H1 (cell line): Measurements from ENCODE around the gene SMARCAL1. TPM values are rescaled to one million over a fixed set of nuclear protein-coding genes. Genes with fewer than 3 reads are reported as not detected.

ENCODE experiments used
- CTCF ChIP-seq, 3 experiments: IDR thresholded peaks; 1 replicate in 2 of 3; 2 replicates in 1 of 3; pipeline versions ENCODE4 v1.5.1 to v1.6.1; 2011; ENCODE audit warnings: low read length in 3 of 3, mild to moderate bottlenecking in 3 of 3, inconsistent platforms in 2 of 3, low read depth in 1 of 3, moderate library complexity in 1 of 3; ENCODE audit not compliant: insufficient read depth in 1 of 3; ENCODE audit errors: control extremely low read depth in 1 of 3
- RAD21 ChIP-seq, 2 experiments: IDR thresholded peaks in 1 of 2; conservative IDR thresholded peaks in 1 of 2; 2 replicates each; pipeline ENCODE4 v1.6.1; 2011; ENCODE audit warnings: low read depth in 2 of 2, low read length in 2 of 2, improper control_type of control experiment in 1 of 2, inconsistent platforms in 1 of 2, mild to moderate bottlenecking in 1 of 2, moderate library complexity in 1 of 2
- polyA plus RNA-seq, 7 experiments: library from polyadenylated mRNA; depleted of rRNA in 3 of 7; stranded (reverse) in 5 of 7; unstranded in 2 of 7; fragments of >200 nt in 5 of 7; fragments of 200-250 nt in 2 of 7; gene quantifications; 1 replicate in 5 of 7; 2 replicates in 1 of 7; 4 replicates in 1 of 7; pipeline versions ENCODE4 v1.2.1 to v1.2.3, GENCODE V29; 2011 to 2013; ENCODE audit warnings: missing spikeins in 2 of 7, mixed read lengths in 2 of 7
- total RNA-seq: library from RNA; stranded (reverse); fragmentation: NEBNext Ultra II Directional; extraction: Animal tissue kit (Norgen Biotek cat#: 25700); gene quantifications from 2 replicates; pipeline ENCODE4 v1.2.1, GENCODE V29; 2021

The SMARCAL1 gene
- total and polyA plus RNA-seq, 2 of the 8 experiments (the other 6 are each of a cell fraction or from before 2014, with no cell fraction given), result 17.6 to 17.9 TPM

- TF ChIP-seq CTCF (IDR thresholded peaks at IDR 0.05; ENCODE audit: control extremely low read depth in 1 of 3, insufficient read depth in 1 of 3, low read depth in 1 of 3, low read length in 3 of 3) (no peak), RAD21 (IDR thresholded peaks at IDR 0.05 in 1 of 2, conservative IDR thresholded peaks at IDR 0.05 in 1 of 2; ENCODE audit: low read depth in 2 of 2, low read length in 2 of 2) (no peak)
Measured at GRCh38 chr2:216362730-216363129, 49.6 kb upstream of the SMARCAL1 start (continued).
